ENCODE measurements around the gene DEPDC1.
"Not testable (repeated sequence)": the region's sequence is repeated elsewhere in the genome, so short reads cannot be mapped to it uniquely, and the experiment has no call there.

The DEPDC1 gene, protein sequence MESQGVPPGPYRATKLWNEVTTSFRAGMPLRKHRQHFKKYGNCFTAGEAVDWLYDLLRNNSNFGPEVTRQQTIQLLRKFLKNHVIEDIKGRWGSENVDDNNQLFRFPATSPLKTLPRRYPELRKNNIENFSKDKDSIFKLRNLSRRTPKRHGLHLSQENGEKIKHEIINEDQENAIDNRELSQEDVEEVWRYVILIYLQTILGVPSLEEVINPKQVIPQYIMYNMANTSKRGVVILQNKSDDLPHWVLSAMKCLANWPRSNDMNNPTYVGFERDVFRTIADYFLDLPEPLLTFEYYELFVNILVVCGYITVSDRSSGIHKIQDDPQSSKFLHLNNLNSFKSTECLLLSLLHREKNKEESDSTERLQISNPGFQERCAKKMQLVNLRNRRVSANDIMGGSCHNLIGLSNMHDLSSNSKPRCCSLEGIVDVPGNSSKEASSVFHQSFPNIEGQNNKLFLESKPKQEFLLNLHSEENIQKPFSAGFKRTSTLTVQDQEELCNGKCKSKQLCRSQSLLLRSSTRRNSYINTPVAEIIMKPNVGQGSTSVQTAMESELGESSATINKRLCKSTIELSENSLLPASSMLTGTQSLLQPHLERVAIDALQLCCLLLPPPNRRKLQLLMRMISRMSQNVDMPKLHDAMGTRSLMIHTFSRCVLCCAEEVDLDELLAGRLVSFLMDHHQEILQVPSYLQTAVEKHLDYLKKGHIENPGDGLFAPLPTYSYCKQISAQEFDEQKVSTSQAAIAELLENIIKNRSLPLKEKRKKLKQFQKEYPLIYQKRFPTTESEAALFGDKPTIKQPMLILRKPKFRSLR

DNA sequence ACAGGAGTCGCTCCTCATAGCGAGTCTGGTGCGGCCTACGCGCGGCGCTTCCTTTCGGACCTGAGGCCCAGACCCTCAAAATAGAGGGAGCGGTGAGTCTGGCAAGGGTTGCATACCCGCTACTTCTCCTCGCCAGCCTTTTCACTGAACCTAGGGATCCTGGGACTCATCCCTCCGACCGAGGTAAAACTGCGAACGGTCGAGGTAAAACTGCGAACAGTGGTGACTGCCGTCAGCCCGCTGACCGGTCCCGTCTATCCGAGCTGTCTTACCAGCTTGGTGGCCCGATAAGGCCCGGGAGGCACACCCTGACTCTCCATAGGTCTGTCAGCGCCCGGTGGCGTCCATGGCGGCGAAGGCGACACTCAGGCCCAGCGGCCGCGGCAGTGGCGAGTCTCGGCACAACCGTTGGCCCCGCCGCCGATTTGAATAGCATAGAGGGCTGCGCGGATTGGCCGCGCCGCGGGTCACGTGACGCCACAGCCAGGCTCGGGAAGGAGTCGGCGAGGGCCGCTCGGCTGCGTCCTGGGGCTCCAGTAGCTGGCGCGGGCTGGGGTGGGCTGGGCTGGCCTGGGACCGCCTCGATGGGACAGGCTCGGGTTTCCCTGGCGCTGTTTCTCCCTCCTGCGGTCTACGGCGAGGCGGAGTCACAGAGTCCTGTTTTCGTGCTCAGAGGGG, at the start of gene DEPDC1:
TSS of gene DEPDC1 (minus strand) at position 403 of the 678 bp plus-strand sequence. CDS start at position 320, 83 bp downstream.
- peak; percentile 95 for DNase-seq

DNA sequence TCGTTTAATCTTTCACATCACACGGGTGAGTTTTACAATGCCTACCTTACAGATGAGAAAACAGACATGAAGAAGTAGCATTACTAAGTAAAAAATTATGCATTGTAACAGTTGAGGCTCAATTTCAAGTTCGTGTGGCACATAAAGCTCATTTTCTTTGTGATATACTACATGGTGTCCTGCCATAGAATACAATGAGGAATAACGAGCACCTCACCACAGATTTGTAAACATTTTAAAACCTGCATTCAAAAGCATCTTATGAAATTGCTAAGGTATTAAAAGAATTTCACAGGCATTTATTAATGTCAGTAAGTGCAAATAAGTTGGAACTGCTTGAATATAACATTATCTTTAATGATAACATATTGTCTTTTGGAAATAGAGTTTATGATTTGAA, 47.8 kb upstream of the DEPDC1 start:
- no peak for DNase-seq

DNA sequence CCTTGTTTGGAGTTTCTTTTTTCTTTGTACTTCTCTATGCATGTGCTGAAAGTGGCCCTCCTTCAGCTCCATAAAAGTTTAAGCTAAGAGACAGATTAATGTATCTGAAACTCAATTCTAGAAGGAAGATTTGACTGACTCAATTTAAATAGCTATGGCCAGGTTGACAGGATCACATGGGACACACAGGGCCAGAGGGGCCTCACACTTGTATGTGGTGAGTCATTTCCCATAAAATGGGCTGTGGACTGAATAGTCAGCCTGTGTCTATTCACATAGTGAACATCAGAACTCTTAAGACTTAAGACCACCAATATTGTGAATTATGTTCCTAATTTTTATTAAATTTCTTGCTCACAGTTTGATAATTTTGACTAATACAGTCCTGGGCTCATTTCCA, 45.7 kb upstream of the DEPDC1 start:
- peak; percentile 19 for DNase-seq

DNA sequence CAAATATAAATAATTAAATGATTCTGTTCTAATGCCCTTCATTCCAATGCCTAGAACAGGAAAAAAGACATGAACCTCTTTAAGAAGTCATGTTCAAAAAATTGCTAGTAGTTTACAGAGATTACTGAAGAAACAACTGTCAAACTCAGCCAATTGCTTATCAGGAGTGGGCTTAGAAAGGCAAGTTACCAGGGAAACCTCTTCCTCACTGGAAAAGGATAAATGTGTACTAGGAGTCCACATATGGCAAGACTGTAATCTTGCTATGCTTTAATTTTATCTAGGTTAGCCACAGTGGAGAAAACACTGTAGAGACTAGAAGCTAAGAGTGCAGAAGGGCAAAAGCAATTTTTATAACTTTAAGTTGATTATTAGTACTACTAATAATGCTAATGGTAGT, 42.1 kb upstream of the DEPDC1 start:
- no peak for DNase-seq

DNA sequence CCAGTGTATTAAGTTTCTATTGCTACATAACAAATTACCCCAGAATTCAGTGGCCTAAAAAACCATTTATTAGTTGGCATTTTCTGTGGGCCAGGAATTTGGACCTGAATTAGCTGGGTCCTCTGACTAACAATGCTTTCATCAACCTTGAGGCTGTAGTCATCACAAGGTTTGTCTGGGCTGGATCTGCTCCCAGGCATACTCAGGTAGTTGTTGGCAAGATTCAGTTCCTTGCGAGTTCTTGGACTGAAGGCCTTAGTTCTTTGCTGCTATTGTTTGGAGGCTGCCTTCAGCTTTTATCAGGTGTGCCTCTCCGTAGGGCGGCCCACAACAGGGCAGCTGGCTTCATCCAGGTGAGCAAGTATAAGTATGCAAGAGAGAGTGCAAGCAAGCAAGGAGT, 31.4 kb upstream of the DEPDC1 start:
- DNase-seq: no peak

DNA sequence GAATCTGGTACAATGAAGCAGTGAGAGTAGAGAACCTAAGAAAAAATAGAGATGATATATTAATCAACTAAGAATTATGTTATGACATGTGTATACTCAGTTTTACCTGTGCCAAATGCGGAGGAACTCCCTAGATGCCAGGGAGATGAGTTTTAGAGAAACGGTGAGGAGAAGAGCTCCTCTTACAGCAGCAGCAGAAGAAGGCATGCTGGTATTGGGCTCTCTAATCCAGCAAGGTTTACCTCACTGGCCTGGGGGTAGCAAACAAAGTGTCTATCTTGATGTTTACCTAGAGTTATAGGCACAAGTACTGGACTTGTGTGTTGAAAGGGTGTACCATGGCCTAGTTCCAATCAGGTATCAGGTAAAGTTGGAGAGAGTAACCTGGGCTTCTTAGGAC, 28.9 kb upstream of the DEPDC1 start:
- DNase-seq: no peak

DNA sequence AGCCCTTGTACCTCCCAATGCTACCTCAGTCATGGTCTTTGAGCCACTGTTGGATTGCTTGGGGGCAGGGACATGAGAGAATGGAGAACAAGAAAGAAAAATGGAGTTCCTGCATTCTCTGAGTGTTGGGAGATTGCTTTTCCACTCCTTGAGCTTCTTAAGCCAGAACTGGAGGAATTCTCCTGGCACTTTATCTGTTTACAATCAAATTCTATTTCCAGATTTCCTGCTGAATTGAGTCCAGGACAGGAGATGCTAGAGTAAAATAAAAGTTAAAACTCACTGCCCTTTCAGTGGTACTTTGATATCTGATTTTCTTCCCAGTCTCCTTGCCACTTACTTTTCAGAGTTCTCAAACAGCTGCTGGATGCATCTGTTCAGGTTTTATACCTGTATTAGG, 24.4 kb upstream of the DEPDC1 start:
- no peak for DNase-seq

DNA sequence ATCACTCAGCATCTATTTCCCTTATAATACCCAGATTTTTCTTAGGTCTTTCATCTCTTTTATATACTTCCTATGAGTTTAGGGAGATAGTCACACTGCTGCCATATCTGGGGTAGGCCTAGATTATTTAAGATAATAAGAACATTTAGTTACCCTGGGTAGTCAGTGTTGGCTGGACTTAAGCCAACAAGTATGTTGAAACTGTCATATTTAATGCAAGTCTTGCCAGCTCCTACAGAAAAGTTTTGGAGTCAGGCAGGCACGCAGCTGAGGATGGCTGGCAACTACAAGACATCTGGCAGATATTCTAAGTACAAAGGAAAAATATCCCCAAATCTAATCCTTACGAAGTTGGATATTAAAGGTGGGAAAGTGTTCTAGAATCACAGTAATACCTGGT, 19.2 kb upstream of the DEPDC1 start:
- no peak for DNase-seq

DNA sequence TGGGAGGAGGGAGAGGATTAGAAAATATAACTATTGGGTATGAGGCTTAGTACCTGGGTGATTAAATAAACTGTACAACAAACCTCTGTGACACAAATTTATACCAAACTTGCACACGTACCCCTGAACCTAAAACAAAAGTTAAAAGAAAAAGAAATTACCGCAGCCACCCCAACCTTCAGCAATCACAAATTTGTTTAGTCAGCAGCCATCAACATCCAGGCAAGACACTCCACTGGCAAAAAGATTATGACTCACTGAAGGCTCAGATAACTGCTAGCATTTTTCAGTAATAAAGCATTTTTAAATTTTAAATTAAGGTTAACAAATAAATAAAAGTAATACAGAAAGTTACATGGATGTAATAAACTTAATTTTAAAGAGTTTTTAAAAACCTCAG, 14.4 kb upstream of the DEPDC1 start:
- no peak for DNase-seq

DNA sequence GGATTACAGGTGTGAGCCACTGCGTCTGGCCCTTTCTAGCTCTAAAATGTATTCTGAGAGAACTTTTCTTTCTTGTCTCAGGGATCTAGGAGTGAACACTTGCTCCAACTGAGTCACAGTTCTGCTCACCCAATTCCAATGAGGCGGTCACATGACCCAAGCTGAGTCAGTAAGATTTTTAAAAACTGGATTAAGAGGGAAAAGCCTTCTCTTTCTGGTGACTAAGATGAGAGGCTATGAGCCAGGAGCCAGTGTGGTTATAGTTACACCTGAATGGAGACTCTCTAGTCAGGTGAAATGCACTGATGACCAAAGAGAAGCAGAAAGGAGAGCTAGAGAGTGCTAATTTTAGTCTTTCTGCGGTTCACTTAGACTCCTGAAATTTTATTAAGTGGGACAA, 9.5 kb upstream of the DEPDC1 start:
- DNase-seq: no peak

DNA sequence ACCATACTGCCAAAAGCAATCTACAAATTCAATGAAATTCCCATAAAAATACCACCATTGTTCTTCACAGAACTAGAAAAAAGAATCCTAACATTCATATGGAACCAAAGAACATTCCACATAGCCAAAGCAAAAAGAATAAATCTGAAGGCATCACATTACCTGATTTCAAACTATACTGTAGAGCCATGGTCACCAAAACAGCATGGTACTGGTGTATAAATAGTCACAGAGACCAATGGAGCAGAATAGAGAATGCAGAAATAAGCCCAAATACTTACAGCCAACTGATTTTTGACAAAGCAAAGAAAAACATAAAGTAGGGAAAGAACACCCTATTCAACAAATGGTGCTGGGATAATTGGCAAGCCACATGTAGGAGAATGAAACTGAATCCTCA, 6.2 kb upstream of the DEPDC1 start:
- DNase-seq: no peak

DNA sequence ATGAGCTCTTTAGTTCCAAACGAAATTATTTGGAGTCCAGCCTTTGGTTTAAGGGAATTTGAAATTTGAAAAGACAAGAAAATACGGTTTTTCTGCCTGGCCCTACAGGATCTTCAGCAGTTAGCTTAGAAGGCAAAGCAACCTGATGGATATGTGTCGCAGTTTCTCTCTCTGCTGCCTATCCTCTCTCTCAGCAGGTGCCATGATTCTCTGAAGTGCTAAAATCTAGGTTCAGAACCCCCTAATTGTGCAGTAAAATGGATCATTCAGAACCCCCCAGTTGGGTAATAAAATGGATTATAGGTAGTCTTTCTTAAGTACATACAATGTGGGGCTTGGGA, 446 bp upstream of the DEPDC1 start:
- DNase-seq: no peak

DNA sequence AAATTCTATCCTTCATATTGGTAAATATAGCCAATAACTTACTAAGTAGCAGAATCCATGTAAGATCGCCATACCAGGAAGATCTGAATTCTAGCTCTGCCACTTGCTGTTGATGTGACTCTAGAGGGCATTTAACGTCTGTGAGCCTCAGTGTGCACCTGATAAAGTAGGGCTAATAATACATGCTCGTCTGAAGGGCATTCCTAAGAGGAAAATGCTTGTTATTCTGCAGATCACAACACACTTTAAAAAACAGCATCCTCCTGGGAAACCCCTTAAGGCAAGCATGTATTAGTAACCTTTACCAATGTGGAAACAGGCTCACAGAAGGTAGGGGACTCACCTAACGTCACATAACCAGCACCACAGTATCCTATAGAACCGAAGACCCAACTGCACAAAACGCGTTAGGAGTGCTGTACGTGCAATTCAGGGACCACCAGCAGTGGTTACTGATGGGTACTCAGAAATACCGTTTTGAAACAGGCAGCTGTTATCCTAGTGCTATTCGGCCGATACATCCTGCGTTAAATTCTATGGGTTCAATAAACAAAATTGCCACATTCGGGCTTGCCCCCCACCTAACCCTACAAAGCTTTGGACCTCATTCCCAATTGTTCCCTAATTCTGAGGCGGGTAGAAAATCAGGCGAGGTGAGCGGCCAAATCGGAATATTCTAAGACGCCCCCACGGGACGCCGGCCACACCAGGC, 758 bp downstream of the DEPDC1 start:
- DNase-seq: no peak

DNA sequence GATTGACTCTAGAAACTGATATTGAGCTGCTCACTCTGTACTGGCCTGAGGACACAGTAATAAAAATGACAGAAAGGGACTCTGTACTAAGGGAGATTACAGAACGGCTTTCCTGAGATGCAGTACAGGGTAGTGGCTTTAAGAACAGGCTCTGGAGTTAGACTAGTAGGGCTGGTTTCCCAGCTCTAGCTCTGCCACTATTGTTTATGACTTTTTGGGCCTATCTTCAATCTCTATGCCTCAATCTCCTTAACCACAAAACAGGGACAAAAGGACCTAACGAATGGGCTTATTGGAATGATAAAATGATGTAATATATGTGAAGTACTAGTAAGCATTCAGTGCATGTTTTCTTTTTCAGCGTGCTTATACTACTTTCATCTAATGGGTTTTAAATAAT, 1.4 kb downstream of the DEPDC1 start:
- DNase-seq: no peak

DNA sequence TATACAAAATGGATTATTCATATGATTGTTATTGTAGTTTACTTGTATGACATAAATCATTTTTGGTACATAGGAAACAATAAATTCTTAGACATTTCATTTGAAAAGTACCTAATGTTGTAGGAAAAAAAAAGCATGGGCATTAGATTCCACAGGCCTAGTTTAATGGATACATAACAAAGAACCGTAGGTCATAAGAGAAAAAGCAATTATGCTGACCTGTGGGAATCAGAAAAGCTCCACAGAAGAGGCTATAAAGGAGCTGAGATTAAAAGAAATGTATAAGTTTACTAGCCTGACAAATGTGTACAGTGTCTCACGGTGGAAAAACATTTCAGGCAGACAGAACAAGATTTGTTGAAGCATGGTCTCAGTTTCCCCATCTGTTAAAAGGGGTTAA, 3.7 kb downstream of the DEPDC1 start:
- DNase-seq: no peak

DNA sequence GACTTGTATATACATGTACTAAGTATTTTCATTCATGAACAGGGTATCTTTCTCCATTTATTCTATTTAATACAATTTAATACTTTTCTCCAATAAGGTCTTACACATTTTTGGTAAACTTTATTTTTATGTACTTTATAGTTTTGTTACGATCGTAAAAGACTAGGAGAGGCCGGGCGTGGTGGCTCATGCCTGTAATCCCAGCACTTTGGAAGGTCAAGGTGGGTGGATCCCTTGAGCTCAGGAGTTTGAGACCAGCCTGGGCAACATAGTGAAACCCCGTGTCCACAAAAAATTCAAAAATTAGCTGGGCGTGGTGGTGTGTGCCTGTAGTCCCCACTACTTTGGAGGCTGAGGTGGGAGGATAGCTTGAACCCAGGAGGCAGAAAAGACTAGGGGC, 4.6 kb downstream of the DEPDC1 start:
- DNase-seq: not testable (repeated sequence)

DNA sequence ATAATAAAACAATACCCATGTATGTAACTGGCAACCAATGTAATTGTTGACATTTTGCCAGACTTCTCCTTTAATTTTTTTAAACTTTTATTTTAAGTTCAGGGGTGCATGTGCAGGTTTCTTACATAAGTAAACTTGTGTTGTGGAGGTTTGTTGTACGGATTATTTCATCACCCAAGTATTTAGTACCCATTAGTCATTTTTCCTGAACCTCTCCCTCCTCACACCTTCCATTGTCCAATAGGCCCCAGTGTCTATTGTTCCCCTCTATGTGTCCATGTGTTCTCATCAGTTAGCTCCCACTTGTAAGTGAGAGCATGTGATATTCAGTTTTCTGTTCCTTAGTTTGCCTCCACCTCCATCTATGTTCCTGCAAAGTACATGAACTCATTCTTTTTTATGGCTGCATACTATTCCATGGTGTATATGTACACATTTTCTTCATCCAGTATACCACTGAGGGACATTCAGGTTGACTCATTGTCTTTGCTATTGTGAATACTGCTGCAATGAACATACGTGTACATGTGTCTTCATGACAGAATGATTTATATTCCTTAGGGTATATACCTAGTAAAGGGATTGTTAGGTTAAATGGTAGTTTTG, 6.7 kb downstream of the DEPDC1 start:
- DNase-seq: no peak

DNA sequence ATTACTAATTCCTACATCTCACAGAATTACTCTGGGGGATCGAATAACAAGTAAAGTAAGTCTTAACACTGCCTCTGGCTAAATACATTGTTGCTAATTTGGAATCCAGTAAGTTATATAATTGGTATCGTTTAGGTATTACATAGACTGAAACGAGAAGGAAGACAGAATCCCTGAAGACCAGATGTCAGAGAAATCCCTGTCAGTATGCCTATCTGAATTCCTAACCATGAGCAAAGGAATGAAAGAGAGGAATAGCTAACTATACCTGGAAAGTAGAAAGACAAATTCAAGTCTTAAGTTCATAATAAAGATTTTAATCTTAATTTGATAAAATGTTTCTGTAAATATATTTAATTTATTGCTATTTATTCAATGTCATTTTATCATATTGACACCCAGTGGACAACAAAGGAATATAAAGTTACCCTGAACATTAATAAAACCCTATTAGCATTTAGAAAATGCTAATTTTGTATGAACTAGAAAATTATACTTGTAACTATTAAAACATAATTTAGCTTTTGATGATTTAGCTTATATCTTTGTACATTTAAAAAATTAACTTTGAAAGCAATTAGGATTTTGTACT, 11.4 kb downstream of the DEPDC1 start:
- no peak for DNase-seq

DNA sequence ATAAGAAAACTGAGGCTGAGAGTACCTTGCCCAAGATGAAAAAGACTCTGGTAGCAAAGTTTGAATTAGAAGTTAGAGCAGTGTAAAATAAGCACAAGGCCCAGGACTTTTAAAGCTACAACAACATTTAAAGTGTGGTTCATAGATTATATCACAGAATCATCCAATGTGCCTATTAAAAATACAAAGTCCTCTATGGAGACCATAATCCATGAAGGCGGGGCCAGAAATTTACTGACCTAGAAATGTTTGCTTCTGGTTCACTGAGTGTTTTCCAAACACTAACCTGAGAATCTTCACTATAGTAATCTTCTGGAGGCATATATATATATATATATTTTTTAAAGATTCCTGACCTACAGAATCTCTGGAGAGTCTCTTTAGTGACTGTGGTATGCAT, 12.3 kb downstream of the DEPDC1 start:
- DNase-seq: no peak

DNA sequence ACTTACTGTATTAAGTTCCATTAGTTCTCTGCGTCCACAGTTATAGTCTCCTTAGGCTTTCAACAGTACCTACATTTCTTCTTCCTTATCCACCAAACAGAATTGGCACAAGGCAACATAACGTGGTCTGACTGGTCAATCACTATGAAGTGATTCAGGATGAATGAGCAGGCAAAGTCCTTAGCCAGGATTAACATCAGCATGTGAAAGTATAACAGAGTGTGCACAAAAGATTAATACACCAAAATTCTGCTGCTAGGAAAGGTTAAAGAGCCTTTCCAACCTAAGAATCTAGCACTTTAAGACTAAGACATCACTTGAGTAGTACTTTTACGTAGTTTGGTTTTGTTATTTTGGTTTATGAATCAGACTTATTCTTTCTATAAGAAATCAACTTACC, 15.8 kb downstream of the DEPDC1 start:
- DNase-seq: no peak

DNA sequence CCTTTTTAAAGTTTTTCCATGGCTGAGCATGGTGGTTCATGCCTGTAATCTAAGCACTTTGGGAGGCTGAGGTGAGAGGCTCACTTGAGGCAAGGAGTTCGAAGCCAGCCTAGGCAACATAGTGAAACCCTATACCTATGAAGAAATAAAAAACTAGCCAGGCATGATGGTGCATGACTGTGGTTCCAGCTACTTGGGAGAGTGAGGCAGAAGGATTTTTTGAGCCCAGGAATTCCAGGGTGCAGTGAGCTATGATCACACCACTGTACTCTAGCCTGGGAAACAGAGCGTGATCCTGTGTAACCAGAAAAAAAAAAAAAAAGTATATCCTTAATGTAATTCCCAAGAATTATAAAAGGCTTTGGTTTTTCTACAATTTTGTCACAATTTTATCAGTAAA, 17.4 kb downstream of the DEPDC1 start:
- DNase-seq: no peak

DNA sequence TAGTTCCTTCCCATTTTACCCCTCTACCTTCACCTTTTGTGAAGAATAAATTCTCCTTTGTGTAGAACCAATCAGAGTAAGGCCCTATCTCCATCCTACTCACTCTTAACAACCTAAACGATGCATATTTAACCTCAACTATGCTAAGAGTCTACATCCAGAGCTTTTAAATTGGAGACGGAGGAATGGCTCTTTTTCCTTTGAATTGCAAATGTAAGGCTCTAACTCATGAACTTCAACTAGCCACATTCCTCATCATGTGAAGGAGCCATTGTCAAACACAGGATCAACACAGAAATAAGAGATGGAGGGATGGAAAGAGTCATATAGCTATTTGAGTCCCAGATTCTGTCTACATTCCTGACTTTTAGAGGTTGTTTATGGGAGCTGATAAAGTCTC, 18.2 kb downstream of the DEPDC1 start:
- DNase-seq: no peak
